A549 treated with Mapracorat at 1 μM for 4 hours (cell line): ENCODE measurements around the gene A1BG. TPM values are rescaled to one million over a fixed set of nuclear protein-coding genes. Genes with fewer than 3 reads are reported as not detected.

ENCODE experiments used
- total RNA-seq: library from RNA; stranded (reverse); fragments of 200-300 nt; extraction: Qiagen RNA extraction; gene quantifications from 5 replicates; pipeline ENCODE4 v1.2.3, GENCODE V29; 2022

Gene A1BG, protein sequence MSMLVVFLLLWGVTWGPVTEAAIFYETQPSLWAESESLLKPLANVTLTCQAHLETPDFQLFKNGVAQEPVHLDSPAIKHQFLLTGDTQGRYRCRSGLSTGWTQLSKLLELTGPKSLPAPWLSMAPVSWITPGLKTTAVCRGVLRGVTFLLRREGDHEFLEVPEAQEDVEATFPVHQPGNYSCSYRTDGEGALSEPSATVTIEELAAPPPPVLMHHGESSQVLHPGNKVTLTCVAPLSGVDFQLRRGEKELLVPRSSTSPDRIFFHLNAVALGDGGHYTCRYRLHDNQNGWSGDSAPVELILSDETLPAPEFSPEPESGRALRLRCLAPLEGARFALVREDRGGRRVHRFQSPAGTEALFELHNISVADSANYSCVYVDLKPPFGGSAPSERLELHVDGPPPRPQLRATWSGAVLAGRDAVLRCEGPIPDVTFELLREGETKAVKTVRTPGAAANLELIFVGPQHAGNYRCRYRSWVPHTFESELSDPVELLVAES
- 8.7 to 15.9 TPM (median 14.4 TPM) in 5 replicates for total RNA-seq

DNA sequence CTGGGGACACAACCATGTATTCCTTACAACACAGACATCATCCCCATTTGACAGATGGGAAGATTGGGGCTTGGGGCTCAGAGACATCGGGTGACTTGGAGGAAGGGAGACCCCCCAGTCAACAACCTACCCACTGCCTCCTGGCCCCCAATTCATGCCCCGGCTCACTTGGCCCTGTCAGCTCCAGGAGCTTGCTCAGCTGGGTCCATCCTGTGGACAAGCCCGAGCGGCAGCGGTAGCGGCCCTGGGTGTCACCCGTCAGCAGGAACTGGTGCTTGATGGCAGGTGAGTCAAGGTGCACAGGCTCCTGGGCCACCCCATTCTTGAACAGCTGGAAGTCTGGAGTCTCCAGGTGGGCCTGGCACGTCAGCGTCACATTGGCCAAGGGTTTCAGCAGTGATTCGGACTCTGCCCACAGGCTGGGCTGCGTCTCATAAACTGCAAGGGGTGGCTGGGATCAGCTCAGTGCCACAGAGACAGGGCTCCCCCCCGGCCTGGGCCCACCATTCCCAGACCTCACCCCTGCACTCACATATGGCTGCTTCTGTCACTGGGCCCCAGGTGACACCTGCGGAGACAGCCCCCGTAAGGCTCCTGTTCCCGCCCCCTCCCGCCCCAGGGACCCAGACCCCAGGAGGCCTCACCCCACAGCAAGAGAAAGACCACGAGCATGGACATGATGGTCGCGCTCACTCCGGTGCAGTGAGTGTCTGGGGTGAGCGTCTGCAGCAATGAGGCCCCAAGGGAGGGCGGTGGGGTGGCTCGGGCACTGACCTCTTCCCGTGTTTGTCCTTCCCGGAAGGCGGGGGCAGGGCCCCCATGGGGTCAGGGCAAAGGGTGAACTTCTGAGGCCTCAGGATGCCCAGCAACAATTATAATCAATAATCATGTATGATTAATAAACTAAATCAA is at the start of gene A1BG:
TSS of gene A1BG (minus strand) at position 733 of the 912 bp plus-strand sequence. CDS start at position 678, 55 bp downstream.

GRCh38 chr19:58395220-58395978 is 42.1 kb upstream of the A1BG start, which contains the start of gene RNF225:
TSS of gene RNF225 (plus strand) at chr19:58395656. CDS start at chr19:58396090, 434 bp downstream.

GRCh38 chr19:58386576-58387337 is 33.5 kb upstream of the A1BG start, which contains the start of gene RPS5:
TSS of gene RPS5 (plus strand) at chr19:58387269. CDS start at chr19:58388138, 869 bp downstream.

GRCh38 chr19:58380662-58381459 is 27.6 kb upstream of the A1BG start, which contains the start of gene ZNF837:
TSS of gene ZNF837 (minus strand) at chr19:58381030. CDS start at chr19:58369332, 11,698 bp downstream.

GRCh38 chr19:58362272-58362994 is 9.1 kb upstream of the A1BG start, which contains the start of gene ZNF497:
TSS of gene ZNF497 (minus strand) at chr19:58362751. CDS start at chr19:58357635, 5,116 bp downstream.

DNA sequence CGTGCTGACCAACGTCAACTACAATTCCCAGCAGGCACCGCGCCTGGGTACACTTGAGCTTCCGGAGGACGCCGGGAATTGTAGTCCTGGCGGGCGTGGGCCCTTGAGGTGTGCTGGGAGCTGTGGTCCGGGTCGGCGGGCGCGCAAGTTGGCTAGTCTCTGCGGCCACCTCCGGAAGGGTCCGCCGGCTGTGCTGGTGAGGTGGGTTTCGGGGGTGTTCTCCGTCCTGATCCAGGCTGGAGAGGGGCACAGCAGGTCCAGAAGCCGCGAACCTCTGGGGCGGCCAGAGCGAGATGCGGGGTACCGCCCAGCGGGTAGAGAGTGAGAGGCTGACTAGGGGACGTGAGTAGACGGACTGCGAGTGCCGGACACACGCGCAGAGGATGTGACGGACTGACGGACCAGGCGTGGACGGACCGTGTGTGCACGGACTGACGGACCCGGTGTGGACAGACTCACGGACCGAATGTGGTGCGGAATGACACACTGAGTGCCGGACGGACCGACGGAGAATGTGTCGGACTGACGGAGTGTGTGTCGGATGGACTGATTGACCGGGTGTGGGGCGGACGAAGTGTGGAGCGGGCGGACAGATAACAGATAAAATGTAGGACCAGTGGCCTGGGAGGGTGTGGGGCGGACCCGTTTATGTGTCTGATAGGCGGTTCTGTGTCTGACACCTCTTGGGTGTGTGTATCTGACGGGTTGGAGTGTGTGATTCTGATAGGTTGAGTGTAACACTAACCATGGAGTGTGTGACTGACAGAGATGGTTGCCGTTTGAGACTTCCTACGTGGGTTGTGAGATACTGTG is 26.2 kb downstream of the A1BG start, which contains the start of gene ZSCAN22:
TSS of gene ZSCAN22 (plus strand) at position 81 of the 813 bp plus-strand sequence. CDS start 7,809 bp downstream, outside the sequence.

DNA sequence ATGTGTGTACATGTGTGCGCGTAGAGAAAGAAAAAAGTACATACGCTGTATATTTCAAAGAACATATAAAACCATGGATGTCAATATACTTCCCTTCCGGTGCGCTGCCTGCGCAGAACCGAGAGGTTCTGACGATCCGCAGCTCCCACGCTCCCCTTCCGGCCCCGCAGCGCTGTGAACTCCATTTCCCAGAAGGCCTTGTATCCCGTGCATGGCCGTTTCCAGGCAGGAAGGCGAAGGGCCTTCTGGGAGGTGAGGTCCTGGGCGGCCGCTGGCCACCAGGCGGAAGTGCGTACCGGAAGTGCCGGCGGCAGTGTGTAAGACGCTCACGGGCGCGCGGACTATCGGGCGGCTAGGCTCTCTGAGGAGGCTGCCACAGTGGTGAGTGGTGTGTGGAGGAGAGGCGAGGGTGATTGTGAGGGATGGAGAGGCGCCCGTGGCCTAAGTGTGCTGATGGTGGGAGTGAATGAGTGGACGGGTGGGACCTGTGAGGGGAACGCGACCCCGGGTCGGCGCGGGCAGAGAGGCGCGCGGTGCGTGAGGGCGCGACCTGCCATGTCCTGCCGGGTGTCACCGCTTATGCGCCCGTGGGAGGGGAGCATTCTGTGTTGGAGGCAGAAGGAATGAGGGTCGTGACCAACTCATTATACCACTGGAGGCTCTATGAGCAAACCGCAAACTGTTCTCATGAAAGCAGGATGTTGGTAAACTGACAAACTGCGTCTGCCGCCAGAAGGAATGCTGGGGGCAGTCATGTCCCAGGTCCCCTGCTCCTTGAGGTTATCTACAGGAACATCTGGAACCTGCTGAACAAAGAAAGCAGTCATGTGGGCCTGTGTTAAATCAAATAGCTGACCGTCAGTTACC is 48.0 kb downstream of the A1BG start, which contains the start of gene ERVK3-1:
TSS of gene ERVK3-1 (plus strand) at position 313 of the 867 bp plus-strand sequence. CDS start 6,792 bp downstream, outside the sequence.

Other genes with a start within 250 kb of the A1BG start
- gene ZNF329, start 202.7 kb downstream of the A1BG start, total RNA-seq, result 2.5 to 3.1 TPM (median 2.8 TPM) in 5 replicates
- gene ZNF274, start 170.4 kb downstream of the A1BG start, total RNA-seq, result 11.6 to 15.2 TPM (median 12.8 TPM) in 5 replicates
- 15.5 to 24.6 TPM (median 17.5 TPM) in 5 replicates for gene ZNF544, start 124.6 kb downstream of the A1BG start, total RNA-seq
- 0.80 to 1.2 TPM (median 0.93 TPM) in 5 replicates for gene ZNF8, start 74.5 kb downstream of the A1BG start, total RNA-seq
- 84.3 to 105 TPM (median 89.0 TPM) in 5 replicates for gene ERVK3-1, start 48.1 kb downstream of the A1BG start, total RNA-seq
- gene ZSCAN22, start 26.5 kb downstream of the A1BG start, total RNA-seq, result 2.1 to 3.0 TPM (median 2.4 TPM) in 5 replicates
- 0.91 to 1.7 TPM (median 1.3 TPM) in 5 replicates for gene ZNF497, start 9.3 kb upstream of the A1BG start, total RNA-seq
- 0.79 to 1.6 TPM (median 1.4 TPM) in 5 replicates for gene ZNF837, start 27.5 kb upstream of the A1BG start, total RNA-seq
- 2,297 to 2,583 TPM (median 2,408 TPM) in 5 replicates for gene RPS5, start 33.8 kb upstream of the A1BG start, total RNA-seq
- gene RNF225, start 42.2 kb upstream of the A1BG start, total RNA-seq, result 0.18 to 0.37 TPM (median 0.23 TPM) in 4 of 5 replicates, not detected in the other
- gene ZNF584, start 55.2 kb upstream of the A1BG start, total RNA-seq, result 16.9 to 19.7 TPM (median 18.2 TPM) in 5 replicates
- 0.12 to 0.19 TPM (median 0.12 TPM) in 4 of 5 replicates, not detected in the other for gene ZNF132, start 86.7 kb upstream of the A1BG start, total RNA-seq
- gene ZNF324B, start 98.1 kb upstream of the A1BG start, total RNA-seq, result 6.3 to 6.9 TPM (median 6.6 TPM) in 5 replicates
- 9.1 to 11.1 TPM (median 10.4 TPM) in 5 replicates for gene ZNF324, start 113.6 kb upstream of the A1BG start, total RNA-seq
- gene ZNF446, start 122.9 kb upstream of the A1BG start, total RNA-seq, result 10.2 to 13.0 TPM (median 12.3 TPM) in 5 replicates
- gene SLC27A5, start 158.5 kb upstream of the A1BG start, total RNA-seq, result 21.6 to 34.9 TPM (median 30.9 TPM) in 5 replicates
- gene ZBTB45, start 166.3 kb upstream of the A1BG start, total RNA-seq, result 14.1 to 20.4 TPM (median 19.7 TPM) in 5 replicates
- gene TRIM28, start 190.6 kb upstream of the A1BG start, total RNA-seq, result 628 to 732 TPM (median 680 TPM) in 5 replicates
- gene CHMP2A, start 201.6 kb upstream of the A1BG start, total RNA-seq, result 191 to 219 TPM (median 202 TPM) in 5 replicates
- 130 to 146 TPM (median 138 TPM) in 5 replicates for gene UBE2M, start 205.1 kb upstream of the A1BG start, total RNA-seq
- gene MZF1, start 219.8 kb upstream of the A1BG start, total RNA-seq, result 10.2 to 17.3 TPM (median 15.3 TPM) in 5 replicates